GM21447 (cell line): ENCODE data around the gene SYN1.

Source experiments
- ATAC-seq: cut with Tn5 transposase; IDR thresholded peaks from one replicate; pipeline ENCODE4 v1.9.1; 2021; ENCODE audit not compliant: unreplicated experiment

SYN1 gene

DNA sequence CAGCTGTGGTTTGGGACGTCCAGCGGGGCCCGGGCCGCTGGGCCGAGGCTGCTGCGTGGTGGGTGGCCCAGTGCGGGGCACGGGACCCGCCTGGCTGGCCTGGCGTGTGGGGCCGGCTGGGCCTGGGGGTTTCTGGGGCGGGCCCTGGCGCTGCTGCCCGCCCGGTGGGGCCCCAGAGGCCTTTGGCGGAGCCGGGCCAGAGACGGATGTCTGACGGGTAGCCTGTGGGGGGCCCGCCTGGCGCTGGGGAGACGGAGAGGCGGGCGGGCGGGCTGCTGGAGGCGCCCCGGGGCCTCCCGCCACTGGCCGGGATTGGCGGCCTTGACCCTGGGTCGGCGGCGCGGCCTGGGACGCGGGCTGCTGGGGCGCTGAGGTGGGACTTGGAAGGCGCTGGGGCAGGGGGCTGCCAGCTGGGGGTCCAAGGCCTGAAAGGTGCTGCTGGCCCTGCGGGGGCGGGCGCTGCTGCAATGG is 45.5 kb downstream of the SYN1 start:
- ATAC-seq: no peak

- ATAC-seq: no peak
Measured at GRCh38 chrX:47573341-47574075, 46.1 kb downstream of the SYN1 start.

- no peak for ATAC-seq
Measured at GRCh38 chrX:47572773-47573340, 46.8 kb downstream of the SYN1 start.

DNA sequence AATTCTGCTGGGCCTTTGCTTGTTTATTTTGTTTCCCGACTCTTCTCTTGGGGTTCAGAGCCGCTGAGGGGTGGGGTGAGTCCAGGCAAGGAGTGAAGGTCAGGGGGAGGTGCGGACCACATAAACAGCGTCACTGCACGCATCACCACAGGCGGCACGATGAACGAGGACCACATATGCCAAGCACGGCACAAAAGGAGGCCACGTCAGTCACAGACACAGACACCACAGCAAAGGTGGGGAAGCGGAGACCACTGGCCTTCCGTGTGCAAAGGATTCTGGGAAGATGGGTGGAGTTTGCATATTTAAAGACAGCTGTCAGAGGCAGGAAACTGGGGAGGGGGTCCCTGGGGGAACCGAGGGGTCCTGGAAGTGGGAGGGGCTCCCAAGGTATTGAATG is 47.8 kb downstream of the SYN1 start:
- no peak for ATAC-seq

DNA sequence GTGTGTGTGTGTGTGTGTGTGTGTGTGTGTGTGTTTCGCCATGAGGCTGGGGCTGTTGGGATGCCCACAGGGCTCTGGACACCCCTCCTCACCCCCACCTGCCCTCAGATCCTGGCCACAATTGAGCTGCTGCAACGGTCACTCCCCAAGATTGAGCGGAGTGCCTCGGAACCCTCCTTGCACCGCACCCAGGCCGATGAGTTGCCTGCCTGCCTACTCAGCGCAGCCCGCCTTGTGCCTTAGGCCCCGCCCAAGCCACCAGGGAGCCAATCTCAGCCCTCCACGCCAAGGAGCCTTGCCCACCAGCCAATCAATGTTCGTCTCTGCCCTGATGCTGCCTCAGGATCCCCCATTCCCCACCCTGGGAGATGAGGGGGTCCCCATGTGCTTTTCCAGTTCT is 48.4 kb downstream of the SYN1 start:
- ATAC-seq: no peak

- ATAC-seq: no peak
Measured at GRCh38 chrX:47570794-47571193, 48.9 kb downstream of the SYN1 start.

- no peak for ATAC-seq
Measured at GRCh38 chrX:47568656-47569295, 50.9 kb downstream of the SYN1 start.

DNA sequence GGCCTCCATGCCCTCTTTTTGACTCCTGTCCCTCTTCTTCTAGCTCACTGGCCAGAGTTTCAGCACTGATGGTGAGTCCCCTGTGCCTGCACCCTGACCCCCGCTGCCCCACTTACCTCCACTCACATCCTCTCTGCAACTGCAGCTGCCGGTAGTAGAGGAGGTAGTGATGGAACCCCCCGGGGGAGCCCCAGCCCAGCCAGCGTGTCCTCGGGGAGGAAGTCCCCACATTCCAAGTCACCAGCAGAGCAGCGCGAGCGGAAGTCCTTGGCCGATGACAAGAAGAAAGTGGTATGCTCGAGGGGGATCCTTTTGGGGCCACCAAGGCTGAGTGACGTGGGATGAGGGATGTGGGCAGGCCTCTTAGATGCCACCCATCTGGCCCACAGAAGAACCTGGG is 52.8 kb downstream of the SYN1 start:
- no peak for ATAC-seq

GRCh38 chrX:47564438-47565085 is 55.1 kb downstream of the SYN1 start:
- no peak for ATAC-seq

DNA sequence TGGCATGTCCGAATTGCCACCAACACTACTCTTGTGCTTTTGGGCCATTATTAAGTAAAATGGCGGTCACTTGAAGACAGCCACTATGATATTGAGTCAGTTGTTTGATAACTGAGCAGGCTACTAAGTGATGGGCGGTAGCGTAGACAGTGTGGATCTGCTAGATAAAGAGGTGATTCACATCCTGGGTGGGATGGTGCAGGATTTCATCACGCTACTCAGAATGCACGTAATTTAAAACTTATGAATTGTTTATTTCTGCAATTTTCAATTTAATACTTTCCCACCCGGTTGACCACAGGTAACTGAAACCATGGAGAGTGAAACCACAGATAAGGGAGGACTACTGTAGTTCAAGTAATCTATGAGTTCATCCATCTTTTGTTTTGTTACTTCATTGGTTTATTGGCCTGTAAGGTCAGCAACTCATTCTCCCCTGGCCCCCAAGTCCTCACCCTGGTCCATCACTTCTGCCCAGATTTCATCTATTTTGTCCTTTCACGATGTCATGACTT is 55.8 kb downstream of the SYN1 start:
- no peak for ATAC-seq

DNA sequence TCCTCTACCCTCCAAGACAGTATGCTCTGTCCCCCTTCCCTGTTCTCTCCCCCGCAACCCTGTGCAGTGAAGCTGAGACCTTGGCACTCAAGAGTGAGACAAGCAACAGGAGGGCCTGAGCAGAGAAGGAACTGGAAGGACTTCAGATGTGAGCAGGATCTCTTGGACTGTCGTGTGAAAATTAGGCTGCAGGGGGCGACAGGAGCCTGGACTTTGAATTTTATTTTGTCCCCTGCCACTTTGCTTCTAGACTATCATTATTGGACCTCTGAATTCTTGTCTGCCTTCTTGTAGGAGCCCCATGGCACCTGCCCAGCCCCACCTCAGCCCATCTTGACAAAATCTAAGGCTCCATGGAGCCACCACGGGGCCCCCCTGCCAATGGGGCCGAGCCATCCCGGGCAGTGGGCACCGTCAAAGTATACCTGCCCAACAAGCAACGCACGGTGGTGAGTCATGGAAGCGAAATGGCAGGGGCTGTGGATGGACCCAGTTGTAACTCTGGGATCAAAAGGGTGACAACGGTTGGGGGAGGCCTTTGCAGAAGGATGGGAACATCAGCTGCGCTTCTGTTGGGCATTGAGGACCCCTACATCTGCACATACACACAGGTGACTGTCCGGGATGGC is 56.9 kb downstream of the SYN1 start:
- ATAC-seq: no peak

DNA sequence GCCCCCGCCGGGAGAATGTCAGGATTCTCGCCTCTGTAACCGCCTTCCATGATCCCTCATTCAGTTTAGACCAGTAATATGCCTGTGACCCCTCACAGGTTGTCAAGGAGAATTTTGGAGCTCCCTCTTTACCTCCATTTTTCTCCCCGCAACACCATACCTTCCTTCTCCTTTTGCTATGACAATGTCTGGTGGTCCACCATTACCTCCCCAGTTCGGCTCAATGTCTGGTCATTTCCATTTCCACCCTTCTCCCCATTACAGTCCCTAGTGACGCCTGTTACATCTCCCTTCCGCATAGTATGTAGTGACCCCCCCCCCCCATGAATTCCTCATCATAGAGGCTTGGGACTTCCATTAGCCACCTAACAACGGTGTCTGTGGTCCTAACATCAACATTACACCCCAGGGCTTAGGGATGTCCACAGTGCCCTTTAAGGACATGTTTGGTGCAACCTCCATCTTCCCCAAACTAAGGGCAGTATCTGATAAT is 58.0 kb downstream of the SYN1 start:
- no peak for ATAC-seq

DNA sequence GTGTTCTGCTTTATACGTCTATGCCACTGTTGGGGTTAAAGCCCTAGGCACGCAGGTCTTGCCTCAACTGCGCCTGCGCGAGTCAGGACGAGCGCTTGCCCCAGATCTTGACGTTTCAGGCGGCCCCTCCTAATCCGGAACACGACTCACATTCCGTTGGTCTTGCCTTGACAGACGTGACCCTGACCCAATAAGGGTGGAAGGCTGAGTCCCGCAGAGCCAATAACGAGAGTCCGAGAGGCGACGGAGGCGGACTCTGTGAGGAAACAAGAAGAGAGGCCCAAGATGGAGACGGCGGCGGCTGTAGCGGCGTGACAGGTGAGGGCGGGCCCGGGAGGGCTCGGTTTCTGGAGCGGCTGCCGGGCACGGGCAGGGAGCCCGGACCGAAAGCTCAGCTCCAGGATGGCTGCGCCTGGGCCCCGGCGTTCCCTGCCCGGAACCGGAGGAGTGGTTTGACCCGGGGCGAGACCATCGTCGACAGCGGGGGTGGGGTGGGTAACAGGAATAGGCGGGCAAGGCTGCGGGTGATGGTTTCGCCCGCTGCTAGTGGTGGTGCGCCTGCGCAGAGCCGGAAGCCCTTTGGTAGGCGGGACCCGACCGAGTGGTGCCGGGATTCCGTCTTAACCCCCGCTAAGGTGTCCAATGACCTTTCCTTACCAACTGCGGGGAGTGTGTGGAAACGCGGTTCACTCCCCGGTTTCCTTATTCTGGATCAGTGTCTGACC is 58.6 kb downstream of the SYN1 start, which contains the start of gene ARAF:
Gene ARAF (plus strand): TSS at position 272 of the 725 bp plus-strand sequence. CDS start 1,763 bp downstream, outside the sequence.
- peak; percentile 87 for ATAC-seq

DNA sequence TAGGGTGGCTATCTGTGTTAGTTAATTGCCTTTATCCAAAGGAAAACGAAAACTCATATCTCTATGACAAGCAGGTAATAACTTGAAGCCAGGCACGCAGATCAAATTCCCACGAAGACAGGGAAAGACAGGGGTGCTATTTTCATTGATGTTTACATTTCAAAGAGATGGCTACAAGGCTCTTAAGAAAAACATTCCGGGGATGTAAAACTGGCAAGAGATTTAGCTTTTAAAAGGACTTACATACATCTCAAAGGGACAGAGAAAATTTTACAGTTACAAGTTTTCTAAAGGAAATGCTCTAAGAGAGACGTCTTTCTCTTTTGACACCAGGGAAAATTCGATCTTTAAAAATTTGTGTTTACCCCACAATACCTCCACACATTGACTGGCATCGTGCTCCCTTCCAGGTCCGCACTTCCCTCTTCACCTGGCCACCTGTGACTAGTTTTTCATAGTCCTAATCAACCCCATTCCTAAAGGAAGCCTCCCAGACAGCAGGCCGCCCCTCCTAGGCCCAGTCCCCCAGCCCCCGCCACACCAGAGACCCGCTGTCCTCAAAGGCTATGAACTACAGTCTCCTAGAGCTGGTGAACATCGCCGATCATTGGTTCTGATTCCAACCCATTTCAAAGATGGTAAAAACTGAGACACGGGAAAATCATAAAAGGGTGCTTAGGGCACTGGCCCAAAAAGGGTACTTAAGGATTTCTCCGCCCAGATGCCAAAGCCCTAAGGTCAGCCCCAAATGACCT is 59.3 kb downstream of the SYN1 start:
- no peak for ATAC-seq

- ATAC-seq: no peak
Measured at GRCh38 chrX:47558436-47558835, 61.2 kb downstream of the SYN1 start.

DNA sequence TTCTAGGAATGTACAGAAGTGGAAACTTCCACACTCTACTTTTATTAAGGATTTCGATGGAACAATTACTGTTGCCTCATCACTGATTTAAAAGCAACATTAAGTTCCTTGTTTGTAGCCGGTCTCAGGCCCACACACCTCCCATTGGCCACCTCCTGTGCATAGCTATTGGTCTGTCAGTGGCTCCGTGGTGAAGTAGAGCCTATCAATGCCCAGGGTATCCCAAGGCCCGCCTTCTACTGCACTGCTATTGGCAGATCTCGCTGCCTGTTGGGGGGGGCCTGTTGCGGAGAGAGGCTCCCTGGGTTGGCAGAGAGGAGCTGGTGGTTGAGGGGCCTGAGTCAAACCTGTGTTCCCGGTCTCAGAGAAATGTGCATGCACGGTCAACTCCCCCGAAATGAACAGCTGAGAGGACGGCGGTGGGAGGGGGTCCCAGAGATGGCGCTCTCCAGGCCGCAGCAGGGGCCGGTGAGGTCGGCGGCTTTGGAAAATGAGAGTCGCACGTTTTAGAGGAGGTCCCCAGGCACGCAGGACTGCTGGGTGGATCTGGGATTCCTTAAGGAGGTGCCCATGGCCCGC is 63.5 kb downstream of the SYN1 start:
- ATAC-seq: peak; percentile 88

GRCh38 chrX:47543496-47543895 is 76.2 kb downstream of the SYN1 start:
- ATAC-seq: no peak

DNA sequence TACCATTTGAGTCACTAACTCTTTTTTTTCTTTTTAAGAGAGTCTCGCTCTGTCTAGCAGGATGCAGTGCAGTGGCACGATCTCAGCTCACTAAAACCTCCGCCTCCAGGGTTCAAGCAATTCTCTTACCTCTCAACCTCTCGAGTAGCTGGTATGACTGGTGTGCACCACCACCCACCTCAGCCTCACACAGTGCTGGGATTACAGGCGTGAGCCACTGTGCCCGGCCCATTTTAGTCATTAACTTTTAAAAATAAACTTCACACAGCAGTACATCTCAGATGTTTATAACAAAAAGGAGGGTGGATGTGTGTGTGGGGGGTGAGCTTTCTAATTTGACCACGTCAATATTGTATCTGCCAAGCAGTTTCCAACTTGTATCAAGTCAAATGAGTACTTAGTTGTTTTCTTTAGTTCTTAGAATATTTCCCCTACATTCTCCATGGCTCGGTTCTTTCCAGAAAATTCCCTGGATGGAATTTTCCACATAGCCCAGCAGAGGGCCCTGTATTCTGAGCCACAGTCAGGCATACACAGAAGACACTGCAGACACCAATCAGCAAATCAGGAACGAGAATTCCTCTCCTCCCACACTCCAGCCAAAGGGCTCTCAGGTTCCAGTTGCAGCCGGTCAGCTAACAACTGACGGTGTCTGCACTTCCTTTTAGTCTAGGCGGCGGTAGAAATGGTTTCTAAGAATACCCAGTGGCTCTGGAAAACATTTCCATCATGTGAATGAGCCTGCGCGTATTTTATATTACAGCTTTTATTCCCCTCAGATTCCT is 78.7 kb downstream of the SYN1 start:
- ATAC-seq: no peak
